ENCODE results near the gene PDLIM7. TPM values are rescaled to one million over a fixed set of nuclear protein-coding genes. Genes with fewer than 3 reads are reported as not detected.
A peak's percentile ranks its signal among the peaks of the same experiment; 100 is the strongest.

Gene PDLIM7
- total and polyA plus RNA-seq, 10 of the 15 experiments (the other 5 are each of a cell fraction or from before 2014, with no cell fraction given) = 0.82 to 36.6 (median 19.3) TPM

- H3K36me3 ChIP-seq (ENCODE audit: control insufficient read depth in 2 of 2, insufficient read depth in 2 of 2, low read length in 1 of 2) = peaks cover 0 to under 1% of the 10 kb centered on the region in 2 experiments; a peak in 3 of 4 replicates
- intact Hi-C loops (cut with micrococcal nuclease; ENCODE audit: unreplicated experiment) (no loop called here), in situ Hi-C loops (cut with MboI) (loop anchor here (5.0 kb wide), 1 partner anchor 130 kb away; no protein-coding TSS in a partner anchor)
- H2AFZ ChIP-seq (ENCODE audit: control insufficient read depth, low read depth, low read length) = peak overlapping the region; percentile 37
- FAIRE-seq (peak; percentile 54), ATAC-seq (peak; percentile 37), DNase-seq (ENCODE audit: low read depth, low spot score) (no peak)
- peaks cover 32% of the 10 kb centered on the region for H3K4me1 ChIP-seq (ENCODE audit: control insufficient read depth, insufficient read depth, low read length)
- peak overlapping the region; percentile 81; the same call in 1 of the 2 replicates for H3K9ac ChIP-seq (ENCODE audit: control insufficient read depth, insufficient read depth, low read length)
- WGBS (ENCODE audit: insufficient coverage, insufficient replicate concordance, low lambda C conversion rate, missing lambda C conversion rate) = 2% methylated on average over 10 of the region's 52 CpGs
- CTCF ChIA-PET = interaction anchor here (1.0 to 16.4 kb wide), 10 partner anchors 10 to 128 kb away, joined by 3 to 391 read pairs (median 8); partner anchors contain the start of genes GRK6 and PFN3
- H3K9me3 ChIP-seq (replicated peaks; ENCODE audit: control insufficient read depth, insufficient read depth, low read length) = no peaks in the 10 kb centered on the region
- POLR2A ChIA-PET = interaction anchor here (0.5 to 13.6 kb wide), 9 partner anchors 19 to 82 kb away, joined by 3 to 358 read pairs (median 10); partner anchors contain the start of genes F12 and GRK6
- H3K27ac ChIP-seq (ENCODE audit: control insufficient read depth, insufficient read depth) = peak overlapping the region; percentile 79
- TF ChIP-seq NKRF (conservative IDR thresholded peaks at IDR 0.05) = peak; percentile 15; the same call in 1 of the 2 replicates
- no peak for TF ChIP-seq CBFB (IDR thresholded peaks at IDR 0.05; ENCODE audit: low read depth)
- TF ChIP-seq BMI1 (IDR thresholded peaks at IDR 0.05; ENCODE audit: borderline replicate concordance) = peak; percentile 83
- TF ChIP-seq PRDM15 (CRISPR knock-in tag; IDR thresholded peaks at IDR 0.05) = no peak
- 0 out of 3 replicates have a peak, but pooled peaks have one; percentile 0 for TF ChIP-seq POU2F2 (IDR thresholded peaks at IDR 0.05; ENCODE audit: borderline replicate concordance, low read depth, low read length)
- 0 out of 2 replicates have a peak, but pooled peaks have one; percentile 55 for TF ChIP-seq CHD2 (IDR thresholded peaks at IDR 0.05; ENCODE audit: borderline replicate concordance, low read depth, low read length)
- TF ChIP-seq MYC (IDR thresholded peaks at IDR 0.05; ENCODE audit: insufficient read depth, insufficient read length, insufficient replicate concordance, low read length, severe bottlenecking) = peak; percentile 66
- TF ChIP-seq EZH2 (IDR thresholded peaks at IDR 0.05; ENCODE audit: borderline replicate concordance, control insufficient read depth, low read depth, low read length) = no peak
- peak; percentile 85; the same call in 1 of the 2 replicates for TF ChIP-seq MAX (IDR thresholded peaks at IDR 0.05; ENCODE audit: low read depth, low read length)
- 0 out of 4 replicates have a peak, but pooled peaks of 1 of the 2 experiments have one; percentile 31 for TF ChIP-seq BHLHE40 (IDR thresholded peaks at IDR 0.05; ENCODE audit: borderline replicate concordance in 1 of 2, low read depth in 2 of 2, low read length in 1 of 2)
- TF ChIP-seq EGR1 (IDR thresholded peaks at IDR 0.05; ENCODE audit: borderline replicate concordance in 1 of 2, low read depth in 2 of 2, low read length in 2 of 2) = peak in 1 of 2 experiments; percentile 32; a peak in 1 of 3 replicates
- peak; percentile 8 for TF ChIP-seq BCL3 (IDR thresholded peaks at IDR 0.05; ENCODE audit: borderline replicate concordance, insufficient read depth, low read depth, low read length, poor library complexity, severe bottlenecking)
- TF ChIP-seq MXI1 (IDR thresholded peaks at IDR 0.05; ENCODE audit: low read depth, low read length) = peak; percentile 82
- no peaks in the 10 kb centered on the region for H3K27me3 ChIP-seq (replicated peaks in 1 of 2; ENCODE audit: control insufficient read depth in 2 of 2, insufficient read depth in 2 of 2, low read length in 1 of 2)
- H4K20me1 ChIP-seq (ENCODE audit: control insufficient read depth, insufficient read depth) = no peaks in the 10 kb centered on the region
- peak overlapping the region; percentile 78 for H3K4me3 ChIP-seq
- H3K79me2 ChIP-seq (ENCODE audit: control insufficient read depth, insufficient read depth, low read length) = peaks cover 14% of the 10 kb centered on the region
- peak overlapping the region; percentile 99 for H3K4me2 ChIP-seq (ENCODE audit: control insufficient read depth, insufficient read depth)
- BruUV-seq (replicated peaks) = no TSS peak
- RAD21 ChIA-PET (ENCODE audit: unreplicated experiment) = interaction anchor here (1.0 to 13.5 kb wide), 11 partner anchors 8 to 146 kb away, joined by 4 to 291 read pairs (median 7); partner anchors contain the start of genes GRK6 and PDLIM7
- SMC1A ChIA-PET (ENCODE audit: uncharacterized antibody, unreplicated experiment) = interaction anchor here (0.9 to 7.2 kb wide), 11 partner anchors 10 to 60 kb away, joined by 4 to 105 read pairs (median 6); partner anchors contain the start of genes F12 and PFN3
Observed at GRCh38 chr5:177447066-177447610, 50.3 kb downstream of the PDLIM7 start.

Measured in GM12878 (cell line).